Caco-2 (cell line): ENCODE results near the gene DPY30. TPM values are rescaled to one million over a fixed set of nuclear protein-coding genes. Genes with fewer than 3 reads are reported as not detected.

Source experiments
- BruUV-seq: library from RNA; stranded (reverse); fragments of 400-500 nt; replicated peaks from 2 replicates; lab custom pipeline; 2021; lab: Mats Ljungman, UMichigan
- CTCF ChIA-PET: fragments of 300-600 bp; sonication (Branson Sonifier 250); formaldehyde crosslinking; loops from one replicate; lab custom pipeline; 2022; ENCODE audit warnings: antibody characterized with exemption; lab: Charles Lee
- POLR2A ChIA-PET: fragments of 300-600 bp; sonication (Branson Sonifier 250); formaldehyde crosslinking; loops from one replicate; lab custom pipeline; 2022; ENCODE audit warnings: antibody characterized with exemption; lab: Charles Lee
- DNase-seq, 2 experiments: peaks; one replicate each; pipeline versions ENCODE4 v3.0.0 to v3.0.0-alpha.2; 2020 to 2022
- H3K27me3 ChIP-seq: replicated peaks from 2 replicates; pipeline ENCODE4 v1.6.0; 2011; ENCODE audit warnings: low read length; ENCODE audit not compliant: control insufficient read depth, insufficient read depth
- H3K36me3 ChIP-seq: 2 replicates; pipeline ENCODE4 v1.5.1; 2011; ENCODE audit warnings: low read length; ENCODE audit not compliant: control insufficient read depth, insufficient read depth
- H3K4me1 ChIP-seq: fragments of 250-450 bp; sonication (Bioruptor Pico); 2 replicates; pipeline ENCODE4 v1.5.1; 2020; ENCODE audit warnings: mild to moderate bottlenecking
- H3K4me3 ChIP-seq: 2 replicates; pipeline ENCODE4 v1.5.1; 2011; ENCODE audit warnings: low read depth, mild to moderate bottlenecking, control low read depth, low read length
- H3K9me3 ChIP-seq: fragments of 250-450 bp; sonication (Bioruptor Pico); 2 replicates; pipeline ENCODE4 v1.5.1; 2020; ENCODE audit warnings: mild to moderate bottlenecking, moderate library complexity
- H3K27ac Mint-ChIP-seq: one replicate; pipeline ENCODE4 v1.8.0; 2022; ENCODE audit warnings: mixed read lengths; ENCODE audit not compliant: unreplicated experiment
- H3K27me3 Mint-ChIP-seq: one replicate; pipeline ENCODE4 v1.8.0; 2022; ENCODE audit warnings: mixed read lengths; ENCODE audit not compliant: insufficient read depth, unreplicated experiment
- H3K36me3 Mint-ChIP-seq: one replicate; pipeline ENCODE4 v1.8.0; 2022; ENCODE audit warnings: mild to moderate bottlenecking, mixed read lengths; ENCODE audit not compliant: insufficient read depth, unreplicated experiment
- H3K4me1 Mint-ChIP-seq: one replicate; pipeline ENCODE4 v1.8.0; 2022; ENCODE audit warnings: low read depth, mixed read lengths; ENCODE audit not compliant: unreplicated experiment
- H3K4me3 Mint-ChIP-seq: one replicate; pipeline ENCODE4 v1.8.0; 2022; ENCODE audit warnings: mild to moderate bottlenecking, moderate library complexity, mixed read lengths; ENCODE audit not compliant: unreplicated experiment
- H3K9me3 Mint-ChIP-seq: one replicate; pipeline ENCODE4 v1.8.0; 2022; ENCODE audit warnings: mixed read lengths; ENCODE audit not compliant: unreplicated experiment
- intact Hi-C: fragments of 100-400 bp; cut with micrococcal nuclease; formaldehyde crosslinking; loops from one replicate; pipeline ENCODE4 v1.10.0; 2022; ENCODE audit not compliant: unreplicated experiment
- total RNA-seq: library from RNA; stranded (reverse); gene quantifications from 2 replicates; pipeline ENCODE4 v1.2.3, GENCODE V29; 2022
- TF ChIP-seq, protein P1 (sequence below), 2 experiments: fragments of 200-600 bp in 1 of 2; IDR thresholded peaks; 1 replicate in 1 of 2; 2 replicates in 1 of 2; pipeline versions ENCODE4 v1.5.1 to v1.8.0; 2011 to 2022; ENCODE audit warnings: antibody characterized with exemption in 1 of 2, control low read depth in 1 of 2, inconsistent platforms in 1 of 2, low read depth in 1 of 2, low read length in 1 of 2, mild to moderate bottlenecking in 1 of 2, moderate library complexity in 1 of 2; ENCODE audit not compliant: insufficient read depth in 1 of 2, severe bottlenecking in 1 of 2, unreplicated experiment in 1 of 2

DPY30 gene
- total RNA-seq, 1 experiment from 2014 or later, result 136 TPM

DNA sequence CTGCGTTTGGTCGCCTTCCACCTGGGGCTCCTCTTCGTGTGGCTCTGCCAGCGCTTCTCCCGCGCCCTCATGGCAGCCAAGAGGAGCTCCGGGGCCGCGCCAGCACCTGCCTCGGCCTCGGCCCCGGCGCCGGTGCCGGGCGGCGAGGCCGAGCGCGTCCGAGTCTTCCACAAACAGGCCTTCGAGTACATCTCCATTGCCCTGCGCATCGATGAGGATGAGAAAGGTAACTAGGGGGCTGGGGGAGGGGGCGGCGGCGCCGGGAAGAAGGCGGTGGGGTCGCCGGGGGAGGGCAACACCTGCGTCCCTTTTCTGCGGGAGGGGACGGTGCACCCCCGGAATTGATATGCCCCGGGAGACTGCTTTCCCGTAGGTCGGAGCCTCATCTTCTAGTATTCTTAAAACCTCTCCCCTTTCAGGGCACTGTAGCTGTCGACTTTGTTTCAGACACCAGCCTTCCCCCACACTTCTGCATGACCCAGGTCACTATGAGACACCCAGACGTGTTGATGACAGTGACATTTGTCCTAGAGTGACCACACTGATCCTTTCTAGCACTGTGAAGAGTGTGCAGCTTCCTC is 24.5 kb upstream of the DPY30 start:
- TF ChIP-seq, protein P1, sequence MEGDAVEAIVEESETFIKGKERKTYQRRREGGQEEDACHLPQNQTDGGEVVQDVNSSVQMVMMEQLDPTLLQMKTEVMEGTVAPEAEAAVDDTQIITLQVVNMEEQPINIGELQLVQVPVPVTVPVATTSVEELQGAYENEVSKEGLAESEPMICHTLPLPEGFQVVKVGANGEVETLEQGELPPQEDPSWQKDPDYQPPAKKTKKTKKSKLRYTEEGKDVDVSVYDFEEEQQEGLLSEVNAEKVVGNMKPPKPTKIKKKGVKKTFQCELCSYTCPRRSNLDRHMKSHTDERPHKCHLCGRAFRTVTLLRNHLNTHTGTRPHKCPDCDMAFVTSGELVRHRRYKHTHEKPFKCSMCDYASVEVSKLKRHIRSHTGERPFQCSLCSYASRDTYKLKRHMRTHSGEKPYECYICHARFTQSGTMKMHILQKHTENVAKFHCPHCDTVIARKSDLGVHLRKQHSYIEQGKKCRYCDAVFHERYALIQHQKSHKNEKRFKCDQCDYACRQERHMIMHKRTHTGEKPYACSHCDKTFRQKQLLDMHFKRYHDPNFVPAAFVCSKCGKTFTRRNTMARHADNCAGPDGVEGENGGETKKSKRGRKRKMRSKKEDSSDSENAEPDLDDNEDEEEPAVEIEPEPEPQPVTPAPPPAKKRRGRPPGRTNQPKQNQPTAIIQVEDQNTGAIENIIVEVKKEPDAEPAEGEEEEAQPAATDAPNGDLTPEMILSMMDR (IDR thresholded peaks at IDR 0.05; ENCODE audit: insufficient read depth in 1 of 2, low read depth in 1 of 2, low read length in 1 of 2, severe bottlenecking in 1 of 2, unreplicated experiment in 1 of 2), result no peak
- Histone ChIP-seq H3K36me3 (no peaks in the 10 kb centered on the region), H3K27me3 (no peaks in the 10 kb centered on the region), H3K9me3 (no peaks in the 10 kb centered on the region), H3K4me3 (peak overlapping the region; percentile 94), H3K4me1 (no peaks in the 10 kb centered on the region; the same call in 1 of the 2 replicates)
- intact Hi-C loops, result loop anchor here (10.0 kb wide), 1 partner anchor 291 kb away; the partner anchor contains the start of gene BIRC6
- ChIA-PET POLR2A (interaction anchor here (0.9 to 3.5 kb wide), 6 partner anchors 10 to 102 kb away, joined by 3 to 79 read pairs (median 12); partner anchors contain the start of genes DPY30 and SLC30A6), CTCF (interaction anchor here (0.6 to 3.2 kb wide), 6 partner anchors 10 to 417 kb away, joined by 3 to 18 read pairs (median 4); partner anchors contain the start of genes DPY30 and SLC30A6)
- BruUV-seq, result no TSS peak
- Mint-ChIP-seq H3K4me1 (peaks cover 7% of the 10 kb centered on the region), H3K36me3 (peaks cover 14% of the 10 kb centered on the region), H3K9me3 (no peaks in the 10 kb centered on the region), H3K27me3 (no peaks in the 10 kb centered on the region), H3K27ac (peak overlapping the region; percentile 78), H3K4me3 (peak overlapping the region; percentile 71)
- peak in 1 of 2 experiments; percentile 32 for DNase-seq

DNA sequence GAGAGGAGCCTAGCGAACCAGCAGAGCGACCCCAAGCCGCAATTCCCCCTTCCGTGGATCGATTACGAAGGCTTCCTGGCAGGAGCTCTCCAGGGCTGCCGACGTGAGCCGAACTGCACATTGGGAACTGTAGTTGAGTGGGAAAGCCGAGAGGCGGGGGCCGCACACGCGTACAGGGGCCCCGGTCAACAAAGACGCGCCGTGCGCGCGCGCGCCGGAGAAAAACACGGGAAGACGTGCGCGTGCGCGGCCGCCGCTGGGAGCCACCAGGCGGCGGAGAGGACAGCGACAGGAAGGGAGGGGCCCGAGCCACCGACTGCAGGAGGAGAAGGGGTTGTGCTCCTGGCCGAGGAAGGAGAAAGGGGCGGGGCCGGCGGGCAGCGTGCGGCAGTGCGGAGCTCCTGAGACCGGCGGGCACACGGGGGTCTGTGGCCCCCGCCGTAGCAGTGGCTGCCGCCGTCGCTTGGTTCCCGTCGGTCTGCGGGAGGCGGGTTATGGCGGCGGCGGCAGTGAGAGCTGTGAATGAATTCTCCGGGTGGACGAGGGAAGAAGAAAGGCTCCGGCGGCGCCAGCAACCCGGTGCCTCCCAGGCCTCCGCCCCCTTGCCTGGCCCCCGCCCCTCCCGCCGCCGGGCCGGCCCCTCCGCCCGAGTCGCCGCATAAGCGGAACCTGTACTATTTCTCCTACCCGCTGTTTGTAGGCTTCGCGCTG is 23.9 kb upstream of the DPY30 start, which contains the start of gene SPAST:
Gene SPAST, plus strand, starts transcription at position 247 of the 711 bp plus-strand sequence. Its CDS starts 276 bp downstream, at position 523.
- no peaks in the 10 kb centered on the region; the same call in 1 of the 2 replicates for H3K4me1 ChIP-seq
- peak within 1 kb of the TSS; percentile 94 for H3K4me3 ChIP-seq
- no peaks in the 10 kb centered on the region for H3K36me3 ChIP-seq
- intact Hi-C loops, result loop anchor here (1.0 to 10.0 kb wide), 7 partner anchors 10 to 291 kb away; partner anchors contain the start of genes BIRC6, DPY30, MEMO1 and SLC30A6
- BruUV-seq, result no TSS peak
- H3K4me1 Mint-ChIP-seq, result peaks cover 7% of the 10 kb centered on the region
- no peaks in the 10 kb centered on the region for H3K9me3 Mint-ChIP-seq
- H3K27me3 Mint-ChIP-seq, result no peaks in the 10 kb centered on the region
- H3K27me3 ChIP-seq, result no peaks in the 10 kb centered on the region
- peaks cover 14% of the 10 kb centered on the region for H3K36me3 Mint-ChIP-seq
- no peaks in the 10 kb centered on the region for H3K9me3 ChIP-seq
- CTCF ChIA-PET, result interaction anchor here (0.6 to 3.2 kb wide), 7 partner anchors 10 to 417 kb away, joined by 3 to 18 read pairs (median 4); partner anchors contain the start of genes DPY30 and SLC30A6
- TF ChIP-seq, protein P1 (IDR thresholded peaks at IDR 0.05; ENCODE audit: insufficient read depth in 1 of 2, low read depth in 1 of 2, low read length in 1 of 2, severe bottlenecking in 1 of 2, unreplicated experiment in 1 of 2), result peak; percentile 51 to 58
- peak within 1 kb of the TSS; percentile 71 for H3K4me3 Mint-ChIP-seq
- peak; percentile 98 to 99 for DNase-seq
- POLR2A ChIA-PET, result interaction anchor here (0.6 to 3.5 kb wide), 9 partner anchors 9 to 102 kb away, joined by 3 to 79 read pairs (median 5); partner anchors contain the start of genes DPY30 and SLC30A6
- H3K27ac Mint-ChIP-seq, result peak within 1 kb of the TSS; percentile 78
